Endothelial cell of hepatic sinusoid (primary cell): ENCODE data around the gene LRGUK.
"Not testable (repeated sequence)": the region's sequence is repeated elsewhere in the genome, so short reads cannot be mapped to it uniquely, and the experiment has no call there.

Experiments used
- in situ Hi-C: cut with HindIII; loops from 2 replicates; pipeline ENCODE4 v1.10.0; 2017; ENCODE audit warnings: low sequenced_read_pairs

LRGUK gene

GRCh38 chr7:134231296-134231695 is 104.2 kb downstream of the LRGUK start:
- in situ Hi-C loops = not testable (repeated sequence)

GRCh38 chr7:134234216-134234615 is 107.1 kb downstream of the LRGUK start:
- in situ Hi-C loops = no loop called here

- in situ Hi-C loops = no loop called here
Measured at GRCh38 chr7:134245253-134245652, 118.1 kb downstream of the LRGUK start.

GRCh38 chr7:134246347-134246746 is 119.2 kb downstream of the LRGUK start:
- in situ Hi-C loops = no loop called here

- in situ Hi-C loops = no loop called here
Measured at GRCh38 chr7:134246761-134247160, 119.6 kb downstream of the LRGUK start.

GRCh38 chr7:134248196-134248595 is 121.1 kb downstream of the LRGUK start:
- in situ Hi-C loops = no loop called here

GRCh38 chr7:134254311-134254710 is 127.2 kb downstream of the LRGUK start:
- in situ Hi-C loops = no loop called here

- in situ Hi-C loops = no loop called here
Measured at GRCh38 chr7:134255814-134256213, 128.7 kb downstream of the LRGUK start.

GRCh38 chr7:134262322-134262721 is 135.2 kb downstream of the LRGUK start:
- in situ Hi-C loops = no loop called here

- in situ Hi-C loops = no loop called here
Measured at GRCh38 chr7:134276951-134277350, 149.8 kb downstream of the LRGUK start.

- in situ Hi-C loops = no loop called here
Measured at GRCh38 chr7:134278502-134279153, 151.5 kb downstream of the LRGUK start.

- in situ Hi-C loops = no loop called here
Measured at GRCh38 chr7:134279336-134279735, 152.2 kb downstream of the LRGUK start.

- in situ Hi-C loops = no loop called here
Measured at GRCh38 chr7:134279898-134280297, 152.8 kb downstream of the LRGUK start.

- in situ Hi-C loops = no loop called here
Measured at GRCh38 chr7:134280508-134280907, 153.4 kb downstream of the LRGUK start.

- in situ Hi-C loops = no loop called here
Measured at GRCh38 chr7:134284011-134284410, 156.9 kb downstream of the LRGUK start.

- in situ Hi-C loops = no loop called here
Measured at GRCh38 chr7:134284952-134285351, 157.8 kb downstream of the LRGUK start.

GRCh38 chr7:134287916-134288659 is 160.9 kb downstream of the LRGUK start:
- in situ Hi-C loops = no loop called here

- in situ Hi-C loops = no loop called here
Measured at GRCh38 chr7:134289423-134289822, 162.3 kb downstream of the LRGUK start.

GRCh38 chr7:134289841-134290240 is 162.7 kb downstream of the LRGUK start:
- in situ Hi-C loops = no loop called here

GRCh38 chr7:134290286-134290685 is 163.1 kb downstream of the LRGUK start:
- in situ Hi-C loops = no loop called here

- in situ Hi-C loops = no loop called here
Measured at GRCh38 chr7:134293002-134293740, 166.0 kb downstream of the LRGUK start.

- in situ Hi-C loops = not testable (repeated sequence)
Measured at GRCh38 chr7:134295982-134296381, 168.8 kb downstream of the LRGUK start.
